Loucy (cell line): ENCODE results near the gene ZNG1B.
"Not testable (repeated sequence)": the region's sequence is repeated elsewhere in the genome, so short reads cannot be mapped to it uniquely, and the experiment has no call there.

ENCODE experiments used
- EZH2phosphoT487 ChIP-seq: fragments of 200-600 bp; IDR thresholded peaks from 2 replicates; pipeline ENCODE4 v1.6.1; 2018; ENCODE audit warnings: antibody characterized with exemption, mild to moderate bottlenecking, moderate library complexity, borderline replicate concordance
- TF ChIP-seq, protein P1 (sequence below): fragments of 200-600 bp; sonication (generic); conservative IDR thresholded peaks from 2 replicates; pipeline ENCODE4 v1.5.1; 2014; ENCODE audit warnings: mild to moderate bottlenecking, antibody characterized with exemption, low read length

DNA sequence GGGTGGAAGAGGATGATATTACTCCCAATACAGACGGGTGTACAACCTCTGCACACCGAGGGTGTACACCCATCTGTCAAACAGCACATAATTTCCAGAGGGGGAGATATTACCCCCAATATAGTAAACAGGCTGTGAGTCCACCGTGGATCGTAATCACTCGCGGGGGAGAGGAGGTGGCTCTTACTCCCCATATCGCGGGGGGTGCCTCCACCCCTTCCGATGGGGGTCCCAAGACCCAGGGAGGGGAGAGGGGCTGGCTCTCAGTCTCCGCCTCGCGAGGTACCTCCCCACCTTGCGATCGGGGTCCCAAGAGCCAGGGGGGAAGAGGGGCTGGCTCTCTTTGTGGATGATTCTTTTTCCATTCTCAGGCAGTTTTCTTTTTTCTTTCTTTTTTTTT lies 74.4 kb downstream of the ZNG1B start:
- TF ChIP-seq, protein P1, sequence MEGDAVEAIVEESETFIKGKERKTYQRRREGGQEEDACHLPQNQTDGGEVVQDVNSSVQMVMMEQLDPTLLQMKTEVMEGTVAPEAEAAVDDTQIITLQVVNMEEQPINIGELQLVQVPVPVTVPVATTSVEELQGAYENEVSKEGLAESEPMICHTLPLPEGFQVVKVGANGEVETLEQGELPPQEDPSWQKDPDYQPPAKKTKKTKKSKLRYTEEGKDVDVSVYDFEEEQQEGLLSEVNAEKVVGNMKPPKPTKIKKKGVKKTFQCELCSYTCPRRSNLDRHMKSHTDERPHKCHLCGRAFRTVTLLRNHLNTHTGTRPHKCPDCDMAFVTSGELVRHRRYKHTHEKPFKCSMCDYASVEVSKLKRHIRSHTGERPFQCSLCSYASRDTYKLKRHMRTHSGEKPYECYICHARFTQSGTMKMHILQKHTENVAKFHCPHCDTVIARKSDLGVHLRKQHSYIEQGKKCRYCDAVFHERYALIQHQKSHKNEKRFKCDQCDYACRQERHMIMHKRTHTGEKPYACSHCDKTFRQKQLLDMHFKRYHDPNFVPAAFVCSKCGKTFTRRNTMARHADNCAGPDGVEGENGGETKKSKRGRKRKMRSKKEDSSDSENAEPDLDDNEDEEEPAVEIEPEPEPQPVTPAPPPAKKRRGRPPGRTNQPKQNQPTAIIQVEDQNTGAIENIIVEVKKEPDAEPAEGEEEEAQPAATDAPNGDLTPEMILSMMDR, result not testable (repeated sequence)
- TF ChIP-seq EZH2phosphoT487, result not testable (repeated sequence)
